ENCODE results near the gene GPD2.

GPD2 gene

GRCh38 chr2:156592809-156593593, 156.8 kb downstream of the GPD2 start:
- no peak overlapping the region for H3K4me3 ChIP-seq (ENCODE audit: low read depth, low read length)
- H3K36me3 ChIP-seq (ENCODE audit: control insufficient read depth in 2 of 2, insufficient read depth in 1 of 2, low read length in 2 of 2) = no peaks in the 10 kb centered on the region
- H3K4me1 ChIP-seq (ENCODE audit: control insufficient read depth, insufficient read depth, low read length) = no peaks in the 10 kb centered on the region
- no peaks in the 10 kb centered on the region for H3K9me3 ChIP-seq (ENCODE audit: control insufficient read depth, insufficient read depth, low read depth, low read length)
- no peak for TF ChIP-seq ZNF843 (tag by site-specific recombination; IDR thresholded peaks at IDR 0.05)
- no peak for TF ChIP-seq ZBTB49 (tag by site-specific recombination; IDR thresholded peaks at IDR 0.05; ENCODE audit: low read depth)
- CTCF ChIA-PET = no interaction called here
- POLR2A ChIA-PET = no interaction called here
- H3K27ac ChIP-seq (ENCODE audit: extremely low read depth, low read depth, low read length) = no peak overlapping the region

- Histone ChIP-seq H3K27ac (ENCODE audit: extremely low read depth, low read depth, low read length) (no peak overlapping the region), H3K36me3 (ENCODE audit: control insufficient read depth in 2 of 2, insufficient read depth in 1 of 2, low read length in 2 of 2) (no peaks in the 10 kb centered on the region), H3K9me3 (ENCODE audit: control insufficient read depth, insufficient read depth, low read depth, low read length) (no peaks in the 10 kb centered on the region), H3K4me3 (ENCODE audit: low read depth, low read length) (no peak overlapping the region), H3K4me1 (ENCODE audit: control insufficient read depth, insufficient read depth, low read length) (no peaks in the 10 kb centered on the region)
- TF ChIP-seq ZNF433 (tag by site-specific recombination; IDR thresholded peaks at IDR 0.05; ENCODE audit: low read depth) = no peak
- no peak for TF ChIP-seq KLF8 (tag by site-specific recombination; IDR thresholded peaks at IDR 0.05)
- no peak for TF ChIP-seq WT1 (tag by site-specific recombination; IDR thresholded peaks at IDR 0.05)
- no peak for TF ChIP-seq ZNF837 (tag by site-specific recombination; IDR thresholded peaks at IDR 0.05)
- no peak for TF ChIP-seq ZNF221 (tag by site-specific recombination; IDR thresholded peaks at IDR 0.05; ENCODE audit: borderline replicate concordance)
- TF ChIP-seq ZBTB26 (tag by site-specific recombination; optimal IDR thresholded peaks at IDR 0.05) = no peak
- no peak for TF ChIP-seq KLF10 (tag by site-specific recombination; IDR thresholded peaks at IDR 0.05)
- TF ChIP-seq ZFP41 (tag by site-specific recombination; IDR thresholded peaks at IDR 0.05; ENCODE audit: borderline replicate concordance) = no peak
- no peak for TF ChIP-seq HOXA7 (CRISPR knock-in tag; IDR thresholded peaks at IDR 0.05; ENCODE audit: borderline replicate concordance)
- no peak for TF ChIP-seq ZNF335 (tag by site-specific recombination; conservative IDR thresholded peaks at IDR 0.05)
- no peak for TF ChIP-seq ZNF645 (tag by site-specific recombination; IDR thresholded peaks at IDR 0.05)
- TF ChIP-seq ZNF629 (tag by site-specific recombination; IDR thresholded peaks at IDR 0.05) = no peak
- POLR2A ChIA-PET = no interaction called here
- CTCF ChIA-PET = no interaction called here
Measured at GRCh38 chr2:156593594-156593921, 157.4 kb downstream of the GPD2 start.

GRCh38 chr2:156598563-156598962, 162.4 kb downstream of the GPD2 start:
- POLR2A ChIA-PET = no interaction called here
- Histone ChIP-seq H3K36me3 (ENCODE audit: control insufficient read depth in 2 of 2, insufficient read depth in 1 of 2, low read length in 2 of 2) (no peaks in the 10 kb centered on the region), H3K4me1 (ENCODE audit: control insufficient read depth, insufficient read depth, low read length) (no peaks in the 10 kb centered on the region), H3K27ac (ENCODE audit: extremely low read depth, low read depth, low read length) (no peak overlapping the region), H3K9me3 (ENCODE audit: control insufficient read depth, insufficient read depth, low read depth, low read length) (no peaks in the 10 kb centered on the region), H3K4me3 (ENCODE audit: low read depth, low read length) (no peak overlapping the region)
- CTCF ChIA-PET = no interaction called here
- no peak for TF ChIP-seq HOXC10 (CRISPR knock-in tag; IDR thresholded peaks at IDR 0.05)
- no peak for TF ChIP-seq KLF1 (tag by site-specific recombination; IDR thresholded peaks at IDR 0.05)
- TF ChIP-seq ZNF175 (tag by site-specific recombination; IDR thresholded peaks at IDR 0.05) = no peak
- no peak for TF ChIP-seq ZNF776 (tag by site-specific recombination; IDR thresholded peaks at IDR 0.05; ENCODE audit: borderline replicate concordance)
- no peak for TF ChIP-seq ZSCAN30 (tag by site-specific recombination; IDR thresholded peaks at IDR 0.05)
- no peak for TF ChIP-seq AEBP2 (tag by site-specific recombination; IDR thresholded peaks at IDR 0.05; ENCODE audit: borderline replicate concordance)
- no peak for TF ChIP-seq ZEB2 (tag by site-specific recombination; IDR thresholded peaks at IDR 0.05)
- TF ChIP-seq ZBTB11 (tag by site-specific recombination; conservative IDR thresholded peaks at IDR 0.05; ENCODE audit: low read depth) = no peak
- no peak for TF ChIP-seq ZNF626 (tag by site-specific recombination; IDR thresholded peaks at IDR 0.05)
